Sigmoid colon (tissue), 4 donors: ENCODE measurements around the gene TRAF3IP1.

Experiments used
- CTCF ChIP-seq, 4 experiments: fragments of 450-650 bp in 3 of 4; fragments of 200-600 bp in 1 of 4; IDR thresholded peaks; one replicate each; pipeline ENCODE4 v1.5.1; 2016 to 2019; ENCODE audit warnings: antibody characterized with exemption in 4 of 4, mild to moderate bottlenecking in 3 of 4, moderate library complexity in 2 of 4
- EP300 ChIP-seq, 4 donors: sonication (generic); formaldehyde crosslinking; IDR thresholded peaks; one replicate each; pipeline ENCODE4 v1.6.1; 2017; ENCODE audit warnings: antibody characterized with exemption in 4 of 4
- POLR2A ChIP-seq, 2 donors: fragments of 450-650 bp; IDR thresholded peaks; one replicate each; pipeline ENCODE4 v1.6.1; 2016; ENCODE audit warnings: antibody characterized with exemption in 2 of 2, mild to moderate bottlenecking in 2 of 2, moderate library complexity in 2 of 2
- POLR2AphosphoS5 ChIP-seq, 4 donors: sonication (generic); formaldehyde crosslinking; IDR thresholded peaks; one replicate each; pipeline ENCODE4 v1.6.1; 2017; ENCODE audit warnings: antibody characterized with exemption in 4 of 4

GRCh38 chr2:238313991-238314350 lies 6.3 kb upstream of the TRAF3IP1 start:
- TF ChIP-seq POLR2AphosphoS5 (IDR thresholded peaks at IDR 0.05) (no peak), POLR2A (IDR thresholded peaks at IDR 0.05) (no peak), CTCF (IDR thresholded peaks at IDR 0.05) (no peak), EP300 (IDR thresholded peaks at IDR 0.05) (no peak)
